Panc1 (cell line): ENCODE results near the gene SNTG2. TPM values are rescaled to one million over a fixed set of nuclear protein-coding genes. Genes with fewer than 3 reads are reported as not detected.

ENCODE experiments used
- ATAC-seq: fragments of 200-7000 bp; cut with Tn5 transposase; 2 replicates; pipeline ENCODE4 v1.9.1; 2020; ENCODE audit warnings: mild to moderate bottlenecking, moderate library complexity
- BruUV-seq: library from RNA; stranded (reverse); fragments of 400-500 nt; replicated peaks from 2 replicates; lab custom pipeline; 2021; lab: Mats Ljungman, UMichigan
- CTCF ChIA-PET: fragments of 300-600 bp; sonication (Branson Sonifier 250); formaldehyde crosslinking; loops from one replicate; lab custom pipeline; 2022; ENCODE audit warnings: antibody characterized with exemption; lab: Charles Lee
- POLR2A ChIA-PET: fragments of 300-600 bp; sonication (Branson Sonifier 250); formaldehyde crosslinking; loops from one replicate; lab custom pipeline; 2022; ENCODE audit warnings: antibody characterized with exemption; lab: Charles Lee
- DNase-seq: peaks from one replicate; pipeline ENCODE4 v3.0.0-alpha.2; 2010; ENCODE audit warnings: low read depth, low spot score
- H3K27ac ChIP-seq: 2 replicates; pipeline ENCODE4 v1.5.1; 2011; ENCODE audit warnings: mild to moderate bottlenecking, low read length, inconsistent platforms
- H3K27me3 ChIP-seq: fragments of 200-500 bp; sonication (Bioruptor generic); 2 replicates; pipeline ENCODE4 v1.6.0; 2014; ENCODE audit warnings: low read length, inconsistent platforms; ENCODE audit not compliant: control insufficient read depth, insufficient read depth
- H3K36me3 ChIP-seq: fragments of 200-500 bp; sonication (Bioruptor generic); 2 replicates; pipeline ENCODE4 v1.5.1; 2014; ENCODE audit warnings: inconsistent platforms, mild to moderate bottlenecking, low read length, moderate library complexity; ENCODE audit not compliant: control insufficient read depth, insufficient read depth
- H3K4me1 ChIP-seq: 2 replicates; pipeline ENCODE4 v1.5.1; 2011; ENCODE audit warnings: inconsistent platforms, mild to moderate bottlenecking, low read length, moderate library complexity; ENCODE audit not compliant: control insufficient read depth, insufficient read depth
- H3K4me3 ChIP-seq, 2 experiments: 2 replicates each; pipeline ENCODE4 v1.5.1; 2011 to 2012; ENCODE audit warnings: low read depth in 2 of 2, low read length in 2 of 2, mild to moderate bottlenecking in 2 of 2, inconsistent platforms in 1 of 2, moderate library complexity in 1 of 2
- H3K9me3 ChIP-seq: fragments of 200-500 bp; sonication (Bioruptor generic); 2 replicates; pipeline ENCODE4 v1.5.1; 2014; ENCODE audit warnings: low read depth, mild to moderate bottlenecking, inconsistent platforms, low read length, moderate library complexity; ENCODE audit not compliant: control insufficient read depth, insufficient read depth
- CTCF ChIP-seq: fragments of 450-650 bp; IDR thresholded peaks from 2 replicates; pipeline ENCODE4 v1.5.1; 2017; ENCODE audit warnings: mild to moderate bottlenecking
- POLR2AphosphoS5 ChIP-seq: IDR thresholded peaks from 2 replicates; pipeline ENCODE4 v1.6.1; 2012; ENCODE audit warnings: mild to moderate bottlenecking, low read depth, low read length, moderate library complexity
- REST ChIP-seq, 2 experiments: IDR thresholded peaks; 2 replicates each; pipeline ENCODE4 v1.6.1; 2011 to 2012; ENCODE audit warnings: low read depth in 2 of 2, control low read depth in 1 of 2, low read length in 1 of 2, mild to moderate bottlenecking in 1 of 2, moderate library complexity in 1 of 2; ENCODE audit not compliant: insufficient read depth in 1 of 2
- SIN3A ChIP-seq: IDR thresholded peaks from 2 replicates; pipeline ENCODE4 v1.6.1; 2012; ENCODE audit warnings: low read depth, mild to moderate bottlenecking, low read length, moderate library complexity, borderline replicate concordance; ENCODE audit not compliant: insufficient read depth
- TCF7L2 ChIP-seq: IDR thresholded peaks from 2 replicates; pipeline ENCODE4 v1.6.1; 2011; ENCODE audit warnings: mild to moderate bottlenecking, low read depth, low read length, inconsistent platforms
- in situ Hi-C: cut with HindIII; loops from 2 replicates; pipeline ENCODE4 v1.10.0; 2016; ENCODE audit warnings: low sequenced_read_pairs, low pct_unique_long_range_greater_than_20kb
- intact Hi-C: fragments of 100-400 bp; cut with micrococcal nuclease; formaldehyde crosslinking; loops from one replicate; pipeline ENCODE4 v1.10.0; 2022; ENCODE audit not compliant: unreplicated experiment
- total RNA-seq: library from RNA; stranded (reverse); gene quantifications from one replicate; pipeline ENCODE4 v1.2.1, GENCODE V29; 2021; ENCODE audit not compliant: unreplicated experiment

Gene SNTG2
- total RNA-seq, 1 experiment from 2014 or later = not detected

DNA sequence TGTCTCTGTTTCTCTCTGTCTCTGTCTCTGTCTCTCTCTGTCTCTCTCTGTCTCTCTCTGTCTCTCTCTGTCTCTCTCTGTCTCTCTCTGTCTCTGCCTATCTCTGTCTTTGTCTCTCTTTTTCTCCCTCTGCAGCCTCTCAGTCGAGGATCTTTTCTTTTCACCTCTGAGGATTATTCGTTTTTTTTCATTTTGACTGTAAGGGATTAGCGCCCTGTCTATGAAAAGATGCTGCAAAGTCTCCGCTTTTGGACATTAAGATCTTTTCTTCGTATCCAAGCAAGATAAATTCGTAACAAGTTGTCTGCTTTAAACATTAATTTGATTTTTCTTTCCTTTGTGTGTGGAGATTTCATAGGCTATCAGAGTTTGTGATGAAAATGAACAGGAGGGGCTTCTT is 271.4 kb downstream of the SNTG2 start:
- no peaks in the 10 kb centered on the region for H3K9me3 ChIP-seq
- TF ChIP-seq REST (IDR thresholded peaks at IDR 0.05; ENCODE audit: insufficient read depth in 1 of 2, low read depth in 2 of 2, low read length in 1 of 2) (no peak), TCF7L2 (no peak), POLR2AphosphoS5 (no peak), CTCF (no peak), SIN3A (no peak)
- intact Hi-C loops = no loop called here
- H3K27me3 ChIP-seq = no peaks in the 10 kb centered on the region
- BruUV-seq = no TSS peak
- in situ Hi-C loops = no loop called here
- no peak overlapping the region for H3K4me3 ChIP-seq
- POLR2A ChIA-PET = no interaction called here
- H3K27ac ChIP-seq = no peak overlapping the region
- no peaks in the 10 kb centered on the region for H3K36me3 ChIP-seq
- H3K4me1 ChIP-seq = no peaks in the 10 kb centered on the region
- DNase-seq (no peak), ATAC-seq (no peak)
- CTCF ChIA-PET = no interaction called here

GRCh38 chr2:1223791-1224190 is 273.1 kb downstream of the SNTG2 start:
- no peaks in the 10 kb centered on the region for H3K9me3 ChIP-seq
- no peak overlapping the region for H3K27ac ChIP-seq
- ATAC-seq = no peak
- no peaks in the 10 kb centered on the region for H3K27me3 ChIP-seq
- H3K36me3 ChIP-seq = no peaks in the 10 kb centered on the region
- CTCF ChIA-PET = no interaction called here
- POLR2A ChIA-PET = no interaction called here
- intact Hi-C loops (no loop called here), in situ Hi-C loops (no loop called here)
- DNase-seq = no peak
- no peak overlapping the region for H3K4me3 ChIP-seq
- no peak for TF ChIP-seq TCF7L2
- no peak for TF ChIP-seq POLR2AphosphoS5
- TF ChIP-seq SIN3A = no peak
- no peaks in the 10 kb centered on the region for H3K4me1 ChIP-seq
- no TSS peak for BruUV-seq

- ATAC-seq (0 out of 2 replicates have a peak, but pooled peaks have one; percentile 39), DNase-seq (no peak)
- POLR2A ChIA-PET = no interaction called here
- no peaks in the 10 kb centered on the region for H3K27me3 ChIP-seq
- BruUV-seq = no TSS peak
- no peak for TF ChIP-seq REST (IDR thresholded peaks at IDR 0.05; ENCODE audit: insufficient read depth in 1 of 2, low read depth in 2 of 2, low read length in 1 of 2)
- no peak for TF ChIP-seq POLR2AphosphoS5
- no peak for TF ChIP-seq CTCF
- TF ChIP-seq TCF7L2 = no peak
- TF ChIP-seq SIN3A = no peak
- no peaks in the 10 kb centered on the region for H3K36me3 ChIP-seq
- H3K4me3 ChIP-seq = no peak overlapping the region
- H3K27ac ChIP-seq = no peak overlapping the region
- H3K4me1 ChIP-seq = no peaks in the 10 kb centered on the region
- intact Hi-C loops (no loop called here), in situ Hi-C loops (no loop called here)
- H3K9me3 ChIP-seq = no peaks in the 10 kb centered on the region
- CTCF ChIA-PET = no interaction called here
Observed at GRCh38 chr2:1224901-1225300, 274.3 kb downstream of the SNTG2 start.
